ENCODE data around the gene DGKD.

Gene DGKD

DNA sequence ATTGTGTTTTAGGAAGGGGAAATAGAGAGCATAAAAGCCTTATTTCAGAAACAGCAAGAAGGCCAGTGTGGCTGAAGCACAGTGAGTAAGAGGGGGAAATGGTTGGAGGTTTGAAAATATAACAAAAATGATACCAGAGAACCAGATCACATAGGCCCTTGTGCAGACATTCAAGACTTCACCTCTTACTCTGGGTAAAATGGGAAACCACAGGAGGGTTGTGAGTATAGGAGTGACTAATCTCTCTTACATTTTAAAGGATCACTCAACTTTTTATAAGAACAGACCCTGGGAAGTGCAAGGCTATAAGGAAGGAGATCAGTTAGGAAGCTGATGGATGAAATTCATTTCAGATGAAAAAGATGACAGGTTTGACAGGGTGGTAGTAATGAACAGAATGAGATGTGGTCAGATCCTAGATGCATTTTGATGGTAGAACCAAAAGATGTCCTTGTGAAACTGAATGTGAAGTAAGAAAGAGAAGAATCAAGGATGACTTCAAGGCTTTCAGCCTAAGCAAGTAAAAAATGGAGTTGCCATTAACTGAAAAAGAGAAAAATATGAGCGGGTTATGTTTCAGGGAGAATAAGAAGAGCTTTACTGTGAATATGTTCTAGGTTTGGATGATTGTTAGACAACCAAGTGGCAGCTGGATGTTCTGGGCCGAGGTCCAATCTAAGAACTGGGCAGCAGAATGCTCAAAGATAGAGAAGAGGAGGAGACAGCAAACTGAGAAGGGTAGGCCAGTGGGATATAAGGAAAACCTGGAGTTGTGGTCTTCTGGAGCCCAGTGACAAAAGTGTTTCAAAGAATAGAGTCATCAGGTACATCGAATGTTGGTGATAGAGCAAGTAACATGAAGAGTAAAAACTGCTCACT, 147.1 kb downstream of the DGKD start:
- Mint-ChIP-seq H3K4me1 (ENCODE audit: low read depth) (peaks cover 43% of the 10 kb centered on the region), H3K36me3 (ENCODE audit: low read depth) (peaks cover 59% of the 10 kb centered on the region), H3K4me3 (no peak overlapping the region), H3K27me3 (no peaks in the 10 kb centered on the region), H3K9me3 (peaks cover 31% of the 10 kb centered on the region), H3K27ac (no peak overlapping the region)

DNA sequence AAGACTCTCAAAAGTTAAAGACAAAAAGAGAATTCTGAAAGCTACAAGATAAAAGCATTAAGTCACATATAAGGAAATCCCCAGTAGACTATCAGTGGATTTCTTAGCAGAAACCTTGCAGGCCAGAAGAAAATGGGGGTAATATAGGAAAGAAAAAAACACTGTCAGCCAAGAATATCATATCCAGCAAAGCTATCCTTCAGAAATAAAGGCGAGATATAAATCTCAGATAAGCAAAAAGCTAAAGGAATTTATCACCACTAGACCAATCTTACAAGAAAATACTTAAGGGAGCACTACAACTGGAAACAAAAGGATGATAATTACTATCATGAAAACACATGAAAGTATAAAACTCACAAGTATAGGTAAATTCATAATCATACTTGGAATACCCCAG, 149.2 kb downstream of the DGKD start:
- Mint-ChIP-seq H3K4me3 (no peak overlapping the region), H3K36me3 (ENCODE audit: low read depth) (peaks cover 62% of the 10 kb centered on the region)

GRCh38 chr2:233503947-233504637, 149.8 kb downstream of the DGKD start:
- peaks cover 60% of the 10 kb centered on the region for H3K36me3 Mint-ChIP-seq (ENCODE audit: low read depth)
- H3K27me3 Mint-ChIP-seq, result no peaks in the 10 kb centered on the region
- peak overlapping the region; percentile 23 for H3K27ac Mint-ChIP-seq
- peaks cover 31% of the 10 kb centered on the region for H3K9me3 Mint-ChIP-seq
- H3K4me1 Mint-ChIP-seq (ENCODE audit: low read depth), result peaks cover 28% of the 10 kb centered on the region
- H3K4me3 Mint-ChIP-seq, result no peak overlapping the region

More for the DNA sequence above, 149.2 kb downstream of the DGKD start:
- H3K27ac Mint-ChIP-seq, result no peak overlapping the region
- peaks cover 31% of the 10 kb centered on the region for H3K9me3 Mint-ChIP-seq
- H3K27me3 Mint-ChIP-seq, result no peaks in the 10 kb centered on the region
- peaks cover 28% of the 10 kb centered on the region for H3K4me1 Mint-ChIP-seq (ENCODE audit: low read depth)

GRCh38 chr2:233513953-233514655, 159.8 kb downstream of the DGKD start:
- Mint-ChIP-seq H3K4me3 (no peak overlapping the region), H3K36me3 (ENCODE audit: low read depth) (peaks cover 30% of the 10 kb centered on the region), H3K27me3 (no peaks in the 10 kb centered on the region), H3K27ac (no peak overlapping the region), H3K4me1 (ENCODE audit: low read depth) (peaks cover 9% of the 10 kb centered on the region), H3K9me3 (no peaks in the 10 kb centered on the region)

DNA sequence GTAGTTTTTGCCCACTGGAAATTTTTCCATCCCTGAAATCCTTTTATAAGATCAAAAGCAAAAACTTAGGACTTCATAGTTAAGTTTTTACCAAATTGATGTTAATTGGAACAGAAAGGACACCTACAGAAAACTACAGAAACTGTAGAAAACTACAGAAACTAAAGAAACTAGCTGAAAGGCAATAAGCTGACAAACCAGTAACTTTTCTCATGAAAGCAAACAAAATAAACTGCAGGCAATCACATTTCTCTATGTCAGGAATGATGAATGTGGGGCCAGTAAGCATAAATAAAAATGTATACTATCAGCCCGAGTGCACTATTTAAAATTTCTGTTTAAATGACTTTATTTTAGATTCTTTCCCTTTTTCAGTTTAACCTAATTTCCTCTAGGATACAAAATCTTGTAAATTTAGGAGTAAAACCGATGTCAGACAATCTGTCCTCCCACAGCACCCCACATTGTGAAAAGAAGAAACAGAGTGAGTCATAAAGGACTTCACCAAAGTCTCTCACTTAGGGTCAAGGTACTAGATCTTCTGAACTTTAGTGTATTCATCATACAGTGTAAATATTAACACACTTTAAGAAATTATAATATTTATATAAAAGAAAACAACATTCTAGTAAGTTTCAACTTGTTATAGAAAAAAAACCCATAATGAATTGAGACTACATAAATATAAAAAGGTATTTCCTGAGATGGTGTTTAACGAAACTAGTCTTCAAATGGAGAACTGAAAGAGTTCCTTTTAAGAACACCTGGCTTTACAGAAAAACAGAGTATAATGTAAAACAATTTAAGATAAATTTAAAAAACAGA, 165.7 kb downstream of the DGKD start:
- Mint-ChIP-seq H3K27ac (no peak overlapping the region), H3K9me3 (no peaks in the 10 kb centered on the region), H3K36me3 (ENCODE audit: low read depth) (peaks cover 52% of the 10 kb centered on the region), H3K4me1 (ENCODE audit: low read depth) (peaks cover 7% of the 10 kb centered on the region), H3K4me3 (no peak overlapping the region), H3K27me3 (no peaks in the 10 kb centered on the region)

Measured in stimulated activated naive CD8-positive, alpha-beta T cell treated with anti-CD3 and anti-CD28 coated beads, Interleukin-15, Interleukin-2, amounts not matched to agents 100 ng/mL and 50 ng/mL, for 24 hours (primary cell).